ENCODE data around the gene TTC29.
"Not testable (repeated sequence)": the region's sequence is repeated elsewhere in the genome, so short reads cannot be mapped to it uniquely, and the experiment has no call there.

The TTC29 gene

DNA sequence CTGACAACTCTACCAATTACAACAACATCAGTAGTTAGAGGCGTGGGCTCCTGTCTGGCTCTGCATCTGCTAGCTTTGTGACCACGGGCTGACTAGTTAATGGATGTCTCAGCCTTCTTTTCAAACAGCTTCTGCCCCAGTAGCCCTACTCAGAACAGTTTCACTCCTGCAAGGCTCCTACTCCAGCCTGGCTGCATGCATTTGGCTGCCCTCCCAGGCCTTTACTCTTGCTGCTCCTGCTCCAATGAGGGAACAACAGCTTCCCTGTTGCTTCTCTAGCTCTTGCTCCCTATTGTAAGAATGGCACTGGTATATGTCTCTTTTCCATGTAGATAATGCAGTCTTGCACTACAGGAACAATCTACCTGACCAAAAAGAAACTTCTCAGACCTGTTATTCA lies 93.3 kb downstream of the TTC29 start:
- DNase-seq, result no peak

DNA sequence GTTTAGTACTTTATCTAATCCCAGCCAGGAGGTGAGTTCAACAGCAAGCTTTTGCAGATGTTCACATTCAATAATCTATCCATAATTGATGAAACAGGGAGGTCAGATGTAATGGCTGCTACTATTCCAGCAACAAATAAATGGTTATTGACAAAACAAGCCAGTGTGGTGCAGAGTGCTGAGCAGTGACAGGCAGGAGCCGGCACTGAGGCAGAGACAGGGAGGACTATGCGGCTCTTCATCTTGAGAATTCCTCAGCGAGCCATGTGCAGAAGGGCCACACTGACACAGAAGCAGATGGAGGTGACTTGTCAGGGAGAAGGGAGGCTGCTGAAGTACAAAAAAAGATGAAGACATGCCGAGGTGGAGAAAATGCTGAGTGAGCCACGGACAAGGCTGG lies 98.3 kb downstream of the TTC29 start:
- DNase-seq, result no peak

DNA sequence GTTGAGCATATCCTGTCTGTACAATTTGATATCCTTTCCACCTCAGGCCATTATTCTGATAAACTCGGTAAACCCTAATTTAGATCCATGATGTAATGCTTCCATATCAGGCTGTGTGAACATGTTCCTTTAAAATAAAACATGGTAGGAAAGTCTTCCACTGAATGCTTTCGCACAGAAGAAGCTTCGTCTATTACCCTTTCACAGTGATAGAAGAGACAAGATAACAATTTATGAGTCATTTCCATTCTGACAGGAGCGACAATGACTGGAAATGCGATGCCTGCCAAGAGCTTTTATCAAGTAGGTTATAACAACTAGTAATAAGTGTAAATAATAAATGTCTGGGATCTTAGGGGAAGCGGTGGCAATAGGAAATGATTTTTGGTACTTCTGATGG lies 98.8 kb downstream of the TTC29 start:
- no peak for DNase-seq

DNA sequence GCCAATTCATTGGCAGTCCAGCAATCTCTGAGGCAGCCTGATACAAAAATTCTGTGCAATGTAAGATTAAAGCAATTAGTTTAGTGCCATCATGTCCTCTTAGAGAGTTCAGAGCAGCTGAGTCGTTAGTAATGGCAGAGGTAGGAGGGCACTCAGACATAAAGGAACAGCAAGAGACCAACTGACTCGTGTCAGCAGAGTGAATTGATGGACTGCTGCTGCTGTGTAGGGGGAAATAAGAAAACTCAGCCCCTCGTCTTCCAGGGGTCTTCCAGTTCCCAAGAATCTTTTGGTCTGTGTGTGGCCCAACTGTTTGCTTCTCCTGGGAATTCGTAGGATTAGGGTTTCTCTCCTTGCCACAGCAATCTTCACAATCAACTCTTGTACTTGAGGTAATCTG lies 100.9 kb downstream of the TTC29 start:
- no peak for DNase-seq

DNA sequence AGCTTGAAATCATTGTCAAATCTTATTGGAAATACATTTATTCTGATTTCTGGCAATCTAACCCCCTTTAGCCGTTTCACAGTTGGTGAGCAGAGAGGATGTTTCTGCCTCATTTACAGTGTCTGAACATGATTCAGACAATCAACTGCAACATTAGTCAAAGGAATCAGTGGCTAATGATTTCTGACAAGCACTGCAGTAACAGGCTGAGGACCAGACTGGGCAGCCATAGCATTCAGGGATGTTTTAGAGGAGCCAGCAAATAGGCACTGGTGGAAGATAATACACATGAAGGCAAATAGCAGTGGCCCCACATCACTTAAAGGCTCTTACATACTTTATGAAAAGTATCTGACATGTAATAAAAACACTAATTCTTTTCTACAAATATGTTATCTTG lies 102.8 kb downstream of the TTC29 start:
- no peak for DNase-seq

DNA sequence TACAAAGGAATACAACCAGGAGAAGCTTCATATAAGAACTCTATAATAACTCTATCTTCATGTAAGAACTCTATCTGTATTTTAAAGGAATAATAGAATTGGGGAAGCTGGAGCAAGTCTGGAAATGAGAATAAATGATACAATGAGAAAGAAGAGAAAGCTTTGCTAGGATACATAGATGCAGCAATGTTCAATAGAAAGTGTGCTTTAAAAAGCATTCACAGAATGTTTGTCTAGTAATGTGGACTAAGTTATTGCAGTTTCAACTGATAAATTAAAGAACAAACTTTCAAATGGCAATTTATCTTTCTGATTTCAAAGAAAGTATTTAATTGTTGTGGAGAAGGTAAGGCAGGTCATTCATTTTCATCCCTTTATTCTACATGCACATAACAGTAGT lies 104.9 kb downstream of the TTC29 start:
- DNase-seq, result no peak

GRCh38 chr4:146835096-146835495 lies 110.6 kb downstream of the TTC29 start:
- DNase-seq, result no peak

DNA sequence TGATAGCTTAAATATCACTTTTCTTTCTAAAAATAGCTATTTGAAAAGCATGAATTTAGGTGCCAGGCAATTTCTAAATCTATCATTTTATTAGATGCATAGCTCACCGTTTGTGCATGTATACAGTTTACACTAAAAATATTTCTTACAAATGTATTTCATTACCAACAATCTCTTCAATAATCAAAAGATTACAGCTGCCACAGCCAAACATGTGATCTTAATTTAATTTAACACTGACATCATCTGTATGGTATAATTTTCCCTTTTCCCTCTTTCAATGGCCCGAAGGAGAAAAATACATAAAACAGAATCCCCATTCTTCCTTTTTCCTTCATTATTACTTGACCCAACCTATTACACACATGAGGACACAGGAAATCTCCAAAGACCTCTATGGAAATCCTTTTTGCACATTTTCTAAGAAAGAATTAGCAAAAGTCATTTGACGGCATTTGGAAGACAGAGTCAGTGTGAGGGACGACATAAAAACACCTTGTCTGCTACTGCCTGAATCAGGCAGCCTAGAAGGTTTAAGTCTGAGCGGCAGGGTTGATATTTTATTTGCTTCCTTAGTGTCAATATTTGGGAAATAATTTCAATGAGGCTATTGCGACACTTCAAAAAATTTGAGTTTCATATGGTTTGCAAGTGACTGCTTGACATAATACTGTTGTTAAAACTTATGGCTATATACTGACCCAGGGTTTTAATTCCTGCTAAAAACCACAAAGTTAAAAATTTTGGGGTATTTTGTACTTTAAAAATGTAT lies 111.2 kb downstream of the TTC29 start:
- no peak for DNase-seq

DNA sequence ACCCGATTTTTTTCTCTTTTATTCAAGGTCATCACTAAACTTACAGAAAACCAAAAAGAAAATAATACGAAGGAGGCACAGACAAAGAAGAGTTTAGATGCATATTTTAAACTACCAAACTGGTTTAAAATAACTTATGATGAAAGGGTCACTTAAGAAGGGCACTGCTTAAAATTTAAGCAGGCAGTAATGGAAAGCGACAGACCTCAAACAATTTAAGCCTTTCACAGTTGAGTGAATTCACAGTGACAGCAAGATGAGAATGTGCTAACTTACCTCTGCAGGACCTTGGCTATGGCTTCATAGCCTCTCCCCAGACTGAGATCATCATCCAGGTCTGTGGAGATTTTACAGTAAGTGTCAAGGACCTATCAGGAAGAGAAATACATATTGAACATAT lies 112.1 kb downstream of the TTC29 start:
- no peak for DNase-seq

GRCh38 chr4:146822980-146823379 lies 122.7 kb downstream of the TTC29 start:
- not testable (repeated sequence) for DNase-seq

DNA sequence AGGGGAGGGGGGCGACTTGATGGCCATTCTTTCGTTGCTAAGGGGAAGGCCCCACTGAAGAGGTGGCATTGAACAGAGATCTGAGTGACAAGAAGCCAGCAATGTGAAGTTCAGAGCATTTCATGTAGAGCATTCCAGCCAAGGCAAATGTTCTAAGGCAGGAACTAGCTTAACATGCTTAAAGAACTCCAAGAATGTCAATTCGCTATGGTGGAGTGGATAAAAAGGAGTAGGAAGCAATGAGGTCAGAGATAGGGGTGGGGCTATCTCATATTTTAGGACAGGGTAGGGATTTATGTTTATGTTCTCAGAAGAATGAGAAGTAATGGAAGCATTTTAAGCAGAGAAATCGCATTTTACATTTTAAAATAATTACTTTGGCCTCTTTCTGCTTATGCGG lies 130.9 kb downstream of the TTC29 start:
- no peak for DNase-seq

DNA sequence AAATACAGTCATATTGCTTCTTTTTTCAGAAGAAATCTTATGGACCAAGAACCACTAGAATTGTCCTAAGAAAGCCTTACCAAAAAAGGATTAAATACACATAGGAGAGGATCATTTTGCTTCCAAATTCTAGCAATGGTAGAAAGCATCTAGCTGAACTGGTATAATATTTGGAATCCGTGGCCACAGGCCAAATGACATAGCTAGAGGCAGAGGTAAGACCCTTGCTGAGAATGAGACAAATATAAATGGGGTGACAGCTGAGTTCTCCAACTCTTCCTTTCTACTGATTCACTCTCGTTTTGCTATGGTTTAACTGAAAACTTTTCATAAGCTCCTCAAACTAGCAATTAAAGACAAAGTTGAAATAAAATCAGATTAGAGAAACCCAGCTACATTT lies 150.0 kb downstream of the TTC29 start:
- DNase-seq, result no peak

GRCh38 chr4:146793727-146794126 lies 151.9 kb downstream of the TTC29 start:
- DNase-seq, result no peak

- DNase-seq, result no peak
These were observed 154.2 kb downstream of the TTC29 start for GRCh38 chr4:146791439-146791838.

DNA sequence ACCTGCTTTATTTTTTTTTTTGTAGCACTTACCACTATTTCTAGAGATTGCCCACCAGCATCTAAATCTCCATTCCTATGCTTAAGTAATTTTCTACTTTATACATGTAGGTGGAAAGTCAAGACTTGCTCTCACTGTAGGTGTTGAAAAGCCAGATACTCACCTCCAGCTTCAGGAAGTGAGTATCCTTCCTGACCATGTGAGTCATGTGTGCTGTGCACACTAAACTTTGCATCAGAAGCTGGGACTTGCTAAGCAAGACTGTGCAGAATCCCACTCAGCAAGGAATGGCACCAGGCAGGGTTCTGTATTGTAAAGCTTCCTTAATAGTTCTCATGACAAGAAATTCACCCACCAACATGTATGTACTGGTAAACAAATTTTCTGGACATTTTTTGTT lies 155.1 kb downstream of the TTC29 start:
- no peak for DNase-seq

GRCh38 chr4:146787731-146788130 lies 157.9 kb downstream of the TTC29 start:
- no peak for DNase-seq

- no peak for DNase-seq
These were observed 169.0 kb downstream of the TTC29 start for GRCh38 chr4:146776691-146777090.

DNA sequence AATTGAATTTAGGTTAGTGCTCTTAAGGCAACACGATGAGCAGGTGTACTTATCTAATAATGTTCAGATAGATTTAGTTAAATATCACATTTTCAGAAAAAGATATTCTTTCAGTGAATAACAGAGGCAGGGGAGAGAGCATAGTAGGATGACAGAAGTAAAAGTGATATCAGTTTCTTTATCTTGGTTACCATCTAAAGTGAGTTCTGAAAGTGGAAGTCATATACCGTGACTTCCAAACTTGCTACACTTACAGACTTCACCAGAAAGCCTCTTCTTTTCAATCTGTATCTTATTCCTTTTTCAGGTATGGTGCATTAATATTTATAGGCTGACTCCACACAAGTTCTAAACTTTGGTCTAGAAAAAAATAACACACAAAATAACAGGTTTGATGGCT lies 182.1 kb downstream of the TTC29 start:
- DNase-seq, result no peak

GRCh38 chr4:146762016-146762415 lies 183.6 kb downstream of the TTC29 start:
- no peak for DNase-seq

DNA sequence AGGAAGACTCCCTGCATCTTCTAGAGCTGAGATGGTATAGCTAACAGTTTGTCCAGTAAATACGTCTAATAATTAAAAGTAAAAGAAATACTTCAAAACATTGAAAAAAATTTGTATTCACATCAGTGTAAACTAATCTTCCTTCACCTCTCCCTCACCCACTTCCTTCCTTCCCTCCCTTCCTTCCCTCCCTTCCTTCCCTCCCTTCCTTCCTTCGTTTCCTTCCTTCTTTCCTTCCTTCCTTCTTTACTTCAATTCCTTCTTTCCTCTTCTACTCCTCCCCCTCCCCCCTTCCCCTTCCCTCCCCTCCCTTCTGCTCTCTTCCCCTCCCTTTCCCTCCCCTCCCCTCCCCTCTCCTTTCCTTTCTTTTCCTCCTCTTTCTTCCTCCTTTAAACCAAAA lies 203.2 kb downstream of the TTC29 start:
- DNase-seq, result no peak

GRCh38 chr4:146739182-146739581 lies 206.5 kb downstream of the TTC29 start:
- no peak for DNase-seq

DNA sequence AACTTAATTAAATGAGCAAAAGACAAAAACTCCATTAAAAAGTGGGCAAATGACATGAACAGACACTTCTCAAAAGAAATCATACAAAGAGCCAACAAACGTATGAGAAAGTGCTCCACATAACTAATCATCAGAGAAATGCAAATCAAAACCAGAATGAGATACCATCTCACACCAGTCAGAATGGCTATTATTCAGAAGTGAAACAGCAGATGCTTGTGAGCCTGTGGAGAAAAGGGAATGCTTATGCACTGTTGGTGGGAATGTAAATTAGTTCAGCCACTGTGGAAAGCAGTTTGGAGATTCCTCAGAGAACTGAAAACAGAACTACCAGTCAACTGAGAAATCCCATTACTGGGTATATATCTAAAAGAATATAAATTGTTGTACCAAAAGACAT lies 222.1 kb downstream of the TTC29 start:
- not testable (repeated sequence) for DNase-seq

DNA sequence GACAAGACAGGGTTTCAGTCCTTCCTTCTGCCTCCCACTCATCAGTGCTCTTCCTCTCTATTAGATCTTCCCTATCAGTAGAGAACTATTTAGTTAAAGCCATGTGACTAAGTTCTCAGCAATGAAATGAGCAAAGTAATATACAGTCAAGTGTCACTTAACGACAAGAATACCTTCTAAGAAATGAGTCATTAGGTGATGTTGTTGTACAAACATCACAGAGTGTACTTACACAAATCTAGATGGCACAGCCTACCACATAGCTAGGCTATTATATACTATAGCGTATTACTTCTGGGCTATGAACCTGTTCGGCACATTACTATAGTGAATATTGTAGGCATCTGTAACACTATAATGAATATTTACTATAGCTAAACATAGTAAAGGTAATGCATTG lies 235.7 kb downstream of the TTC29 start:
- DNase-seq, result no peak

DNA sequence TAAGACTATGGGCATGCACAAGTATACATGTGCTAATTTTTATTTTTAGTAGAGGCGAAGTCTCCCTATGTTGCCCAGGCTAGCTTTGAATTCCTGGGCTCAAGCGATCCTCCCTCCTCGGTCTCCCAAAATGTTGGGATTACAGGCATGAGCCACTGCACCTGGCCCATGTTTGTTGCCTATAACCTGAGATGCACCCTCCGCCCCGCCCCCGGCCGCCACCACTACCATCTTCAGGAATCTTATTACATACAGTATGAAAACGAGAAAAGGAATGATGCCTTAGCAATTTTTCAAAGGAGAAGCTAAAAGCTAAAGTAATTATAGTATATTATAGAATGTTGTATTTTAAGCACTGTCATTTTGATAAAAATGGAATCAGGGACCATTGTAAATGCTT lies 245.8 kb downstream of the TTC29 start:
- DNase-seq, result no peak

DNA sequence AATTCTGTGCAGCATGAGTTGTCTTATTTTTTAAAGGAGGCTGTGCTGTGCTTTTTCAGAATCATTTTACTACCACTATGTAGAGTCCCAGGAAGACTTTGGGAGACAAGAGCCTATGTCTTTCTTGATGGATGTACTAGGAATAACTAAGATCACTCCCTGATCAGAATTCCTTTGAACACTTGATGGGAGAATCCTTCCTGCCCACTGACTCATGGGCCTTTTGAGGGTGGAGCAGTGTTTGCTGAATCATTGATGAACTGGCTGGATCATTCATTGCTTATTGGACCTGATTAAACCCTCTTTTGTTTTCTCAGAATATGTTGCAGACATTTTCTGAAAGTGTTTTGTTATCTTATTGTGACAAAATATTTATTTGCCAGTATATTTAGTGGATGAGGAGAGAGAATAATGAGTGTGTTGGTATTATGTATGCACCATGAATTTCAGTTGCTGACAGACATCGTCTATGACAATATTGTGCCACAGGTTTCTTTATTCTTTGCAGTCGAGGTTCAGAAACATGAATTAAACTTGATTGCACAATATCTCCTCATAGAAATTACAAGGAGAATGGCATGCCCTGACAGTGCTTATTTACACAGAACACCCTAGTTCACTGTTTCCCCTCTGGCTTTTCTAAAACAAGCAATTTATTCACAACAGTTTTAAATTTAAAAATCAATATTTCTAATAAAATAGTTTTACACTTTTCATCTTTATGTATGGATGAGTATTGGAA lies 270.7 kb downstream of the TTC29 start:
- no peak for DNase-seq

Measured in NCI-H1105 (cell line).